NCI-H2107 treated with DMSO at 0.1 percent for 48 hours (cell line): ENCODE data around the gene SLC28A1.

Experiments
- DNase-seq: peaks from one replicate; lab custom pipeline; 2025; ENCODE audit not compliant: unreplicated experiment; lab: John Stamatoyannopoulos, UW

SLC28A1 gene

DNA sequence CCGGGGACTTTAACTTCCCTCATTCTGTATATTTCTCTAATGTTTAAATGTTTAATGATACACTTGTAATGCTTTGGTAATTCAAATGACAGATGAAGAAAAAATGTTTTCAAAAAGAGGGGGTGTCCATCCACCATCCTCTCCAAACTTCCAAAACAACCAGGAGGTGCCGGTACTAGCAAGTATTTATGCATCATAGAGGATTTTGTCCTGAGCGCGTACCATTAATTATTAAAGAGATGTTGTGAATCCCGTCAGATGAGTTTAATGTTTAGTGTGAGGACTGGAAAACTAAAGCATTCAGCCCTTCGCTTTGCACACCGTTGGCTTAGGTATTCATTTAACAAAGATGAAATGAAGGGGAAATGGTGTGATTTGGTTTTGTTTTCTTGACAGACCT is 1.3 kb downstream of the SLC28A1 start:
- no peak for DNase-seq

DNA sequence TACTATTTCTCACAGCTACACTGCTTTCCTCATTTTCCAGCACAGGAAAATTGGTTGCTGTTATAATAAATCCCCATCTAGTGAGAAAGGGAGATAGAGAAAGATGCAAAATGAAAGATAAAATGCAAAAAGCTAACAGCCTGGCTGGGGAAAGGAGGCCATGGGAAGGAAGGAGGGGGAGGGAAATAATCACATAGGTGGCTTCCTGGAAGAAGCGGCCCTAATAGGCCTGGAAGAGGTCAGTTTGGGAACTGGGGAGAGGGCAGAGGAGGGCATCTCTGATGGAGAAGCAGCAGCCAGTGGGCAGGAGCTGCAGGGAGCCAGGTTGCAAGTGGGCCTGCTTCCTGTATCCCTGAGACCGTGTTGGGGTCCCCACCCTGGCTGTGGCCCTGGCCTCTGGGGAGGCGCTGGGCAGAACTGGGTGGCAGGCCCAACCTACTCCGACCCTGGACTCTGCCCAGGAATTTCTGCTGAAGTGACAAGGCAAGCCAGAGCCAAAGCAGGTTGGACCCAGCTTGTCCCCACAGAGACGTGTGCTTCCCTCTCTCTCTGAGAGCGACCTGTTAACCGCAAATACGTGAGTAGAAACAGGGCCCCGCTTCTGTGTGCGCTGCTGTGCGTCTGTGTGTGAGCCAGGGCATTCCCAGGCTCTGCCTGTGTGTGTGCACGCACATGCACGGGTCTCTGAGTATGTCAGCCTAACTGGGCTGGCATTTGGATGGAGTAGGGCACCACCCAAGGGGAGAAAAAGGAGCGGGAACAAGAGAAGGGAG is 1.9 kb downstream of the SLC28A1 start:
- no peak for DNase-seq

DNA sequence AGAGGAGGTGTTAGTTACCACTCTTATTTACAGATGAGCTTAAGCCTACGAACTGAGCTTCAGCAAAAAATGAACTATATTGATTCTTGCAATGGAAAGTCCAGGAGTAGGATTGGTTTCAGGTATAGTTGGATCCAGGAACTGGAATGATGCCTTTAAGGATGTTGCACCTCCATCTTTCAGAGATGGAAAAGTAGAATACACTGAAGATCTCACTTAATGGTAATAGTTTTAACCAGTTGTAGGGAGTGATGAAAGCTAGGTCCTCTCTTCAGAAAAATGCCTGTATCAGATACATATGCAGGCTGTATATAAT is 2.5 kb downstream of the SLC28A1 start:
- DNase-seq, result no peak

DNA sequence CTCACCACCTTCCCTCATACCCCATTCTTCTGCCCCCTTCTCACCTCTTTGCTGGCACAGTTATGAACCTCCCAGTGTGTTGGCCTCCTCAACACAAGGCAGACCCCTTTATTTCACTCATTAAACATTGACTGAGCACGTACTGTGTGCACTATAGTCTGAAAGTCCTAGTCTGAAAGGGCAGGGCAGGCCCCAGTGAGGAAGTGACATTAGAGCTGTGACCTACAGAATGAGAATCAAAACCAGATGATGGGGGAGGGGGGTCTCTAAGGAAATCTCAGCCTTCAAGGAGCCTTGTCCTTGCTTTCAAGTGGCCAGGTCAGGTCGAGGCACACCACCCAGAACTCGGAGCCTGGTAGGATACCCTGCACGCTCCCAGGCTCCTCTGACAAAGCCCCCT is 3.5 kb downstream of the SLC28A1 start:
- DNase-seq, result no peak

DNA sequence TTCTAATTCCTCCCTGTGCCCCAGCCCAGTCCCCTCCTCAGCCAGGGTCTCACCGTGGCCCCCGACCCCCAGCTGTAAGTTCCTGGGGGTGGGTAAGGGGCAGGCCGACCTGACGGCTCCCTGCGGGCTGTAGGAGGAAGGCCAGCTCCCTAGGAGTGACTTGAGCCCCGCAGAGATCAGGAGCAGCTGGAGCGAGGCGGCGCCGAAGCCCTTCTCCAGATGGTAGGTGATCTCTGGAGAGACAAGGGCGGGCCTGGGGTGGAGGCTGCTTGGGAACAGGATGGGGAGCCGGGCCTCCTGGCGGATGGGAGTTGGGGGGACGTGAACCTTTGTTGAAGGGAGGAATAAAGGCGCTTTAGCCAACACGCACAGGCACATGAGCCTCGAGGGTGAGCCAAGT is 4.2 kb downstream of the SLC28A1 start:
- DNase-seq, result no peak

DNA sequence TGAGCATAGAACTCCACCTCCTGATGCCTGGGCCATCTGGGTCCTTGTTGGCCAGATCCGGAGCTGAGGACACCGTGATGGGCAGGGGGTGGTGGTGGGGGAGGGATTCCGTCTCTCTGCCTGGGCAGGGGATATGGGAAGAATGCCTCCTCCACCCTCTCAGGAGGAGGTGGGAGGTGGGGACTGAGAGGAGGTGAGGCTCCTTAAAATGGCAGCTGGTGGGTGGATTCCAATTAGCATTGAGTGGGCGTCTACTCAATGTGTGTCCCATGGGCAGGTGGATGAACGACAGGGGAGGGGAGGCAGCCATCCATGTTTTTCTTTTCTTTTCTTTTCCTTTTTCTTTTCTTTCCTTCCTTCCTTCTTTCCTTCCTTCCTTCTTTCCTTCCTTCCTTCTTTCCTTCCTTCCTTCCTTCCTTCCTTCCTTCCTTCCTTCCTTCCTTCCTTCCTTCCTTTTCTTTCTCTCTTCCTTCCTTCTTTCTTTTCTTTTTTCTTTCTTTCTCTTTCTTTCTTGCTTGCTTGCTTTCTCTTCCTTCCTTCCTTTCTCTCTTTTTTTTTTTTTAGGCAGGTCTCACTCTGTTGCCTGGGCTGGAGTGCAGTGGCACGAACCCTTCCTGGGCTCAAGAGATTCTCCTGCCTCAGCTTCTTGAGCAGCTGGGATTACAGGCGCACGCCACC is 5.0 kb downstream of the SLC28A1 start:
- no peak for DNase-seq

DNA sequence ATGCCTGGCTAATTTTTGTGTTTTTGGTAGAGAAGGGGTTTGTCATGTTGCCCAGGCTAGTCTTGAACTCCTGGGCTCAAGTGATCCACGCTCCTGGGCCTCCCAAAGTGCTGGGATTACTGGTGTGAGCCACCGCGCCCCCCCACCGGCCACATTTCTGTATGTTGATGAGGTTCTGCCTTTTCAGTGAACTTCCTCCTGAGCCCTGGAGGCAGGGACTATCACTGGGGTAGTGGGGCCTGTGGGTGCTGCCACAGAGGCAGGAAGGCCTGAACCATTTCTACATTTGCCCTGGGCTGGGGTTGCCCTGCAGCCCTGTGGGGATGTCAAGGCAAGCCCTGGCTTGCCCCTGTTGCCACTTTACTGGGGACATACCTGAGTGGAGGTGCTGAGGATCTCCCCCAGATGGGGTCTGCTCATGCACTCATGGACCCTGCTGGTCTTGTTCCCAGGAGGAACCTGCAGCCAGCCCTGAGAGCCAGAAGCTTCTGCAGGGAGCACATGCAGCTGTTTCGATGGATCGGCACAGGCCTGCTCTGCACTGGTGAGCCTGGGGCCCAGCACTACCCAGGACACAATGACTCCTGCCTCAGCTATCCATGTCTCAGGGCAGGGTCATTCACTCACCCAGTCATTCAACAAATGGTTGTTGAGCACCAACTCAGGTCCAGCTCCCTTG is 5.7 kb downstream of the SLC28A1 start:
- no peak for DNase-seq

DNA sequence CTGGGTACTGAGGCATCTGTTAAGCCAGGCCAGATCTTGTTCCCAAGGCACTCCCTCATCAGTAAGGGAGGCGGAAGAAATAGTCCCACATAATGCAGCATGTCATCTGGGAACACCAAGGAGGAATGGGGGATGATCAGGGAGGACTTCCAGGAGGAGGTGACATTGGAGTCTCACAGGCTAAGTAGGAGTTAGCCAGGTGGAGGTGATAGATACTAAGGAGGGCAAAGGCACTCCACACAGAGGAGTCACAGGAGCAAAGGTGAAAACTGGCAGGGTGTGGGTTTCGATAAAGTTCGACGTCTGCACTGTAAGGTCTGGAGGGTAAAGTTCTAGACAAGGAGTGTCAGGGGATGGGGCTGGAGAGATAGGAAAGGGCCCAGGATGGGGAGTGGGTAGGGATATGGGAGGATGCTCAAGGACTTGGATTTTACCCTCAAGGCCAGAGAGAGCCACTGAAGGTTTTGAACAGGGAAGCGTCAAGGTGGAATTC is 6.3 kb downstream of the SLC28A1 start:
- DNase-seq, result no peak

DNA sequence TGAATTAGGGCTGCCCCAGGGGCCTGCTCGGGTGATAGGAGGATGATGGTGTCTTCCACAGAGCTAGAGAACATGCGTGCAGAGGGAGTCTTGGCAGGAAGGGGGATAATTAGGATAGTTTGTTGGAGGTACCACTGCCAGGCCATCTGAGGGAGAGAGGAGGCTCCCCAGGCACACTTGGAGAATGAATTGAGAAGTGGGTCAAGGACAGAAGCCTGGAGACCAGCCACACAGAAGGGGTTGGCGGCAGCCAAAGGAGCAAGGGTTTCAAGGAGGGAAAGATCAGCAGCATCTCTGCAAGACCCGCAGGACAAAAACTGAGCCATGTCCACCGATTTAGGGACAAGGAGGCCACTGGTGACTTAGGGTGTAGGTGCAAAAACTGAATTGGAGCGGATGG is 6.9 kb downstream of the SLC28A1 start:
- no peak for DNase-seq

DNA sequence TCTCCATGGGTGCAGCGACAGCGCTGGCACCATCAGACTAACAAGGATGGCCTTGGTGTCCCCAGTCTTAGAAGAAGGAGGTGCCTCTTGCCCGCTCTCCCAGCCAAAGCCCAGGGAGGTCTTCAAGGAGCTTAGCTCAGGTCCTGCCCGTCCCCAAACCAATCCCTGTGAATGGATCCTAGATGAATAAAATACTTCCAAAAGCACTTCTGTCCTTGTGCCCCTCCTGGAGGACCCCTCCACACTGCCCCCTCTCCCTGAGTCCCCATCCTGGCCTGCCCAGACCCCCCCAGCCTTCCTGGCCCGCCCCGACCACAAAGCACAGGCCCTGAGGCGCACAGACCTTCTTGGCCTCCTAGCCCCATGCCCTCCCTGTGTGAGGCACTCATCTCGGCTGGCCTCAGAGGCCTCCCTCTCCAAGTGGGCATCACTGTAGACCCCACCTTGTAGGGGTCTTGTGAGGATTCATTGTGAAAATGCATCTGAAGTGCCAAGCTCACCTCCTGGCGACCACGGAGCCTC is 8.4 kb downstream of the SLC28A1 start:
- no peak for DNase-seq

DNA sequence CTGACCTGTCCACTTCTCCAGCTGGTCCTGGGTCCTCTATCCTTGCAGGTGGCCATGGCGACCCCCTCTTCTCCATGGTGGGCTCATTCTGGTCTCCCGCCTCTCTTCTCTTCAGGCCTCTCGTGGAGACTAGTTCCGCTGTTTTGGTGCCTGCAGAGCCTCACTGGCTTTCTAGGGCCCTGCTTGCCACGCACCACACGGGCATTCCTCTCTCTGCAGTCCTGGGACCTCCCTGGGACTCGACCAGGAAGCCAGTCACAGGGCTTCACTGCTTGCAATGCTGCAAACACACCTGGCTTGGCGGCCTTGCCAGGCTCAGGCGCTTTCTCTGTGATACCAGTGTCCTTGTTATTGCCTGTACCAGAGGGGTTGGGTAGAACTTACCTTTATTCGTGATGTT is 9.1 kb downstream of the SLC28A1 start:
- DNase-seq, result no peak

DNA sequence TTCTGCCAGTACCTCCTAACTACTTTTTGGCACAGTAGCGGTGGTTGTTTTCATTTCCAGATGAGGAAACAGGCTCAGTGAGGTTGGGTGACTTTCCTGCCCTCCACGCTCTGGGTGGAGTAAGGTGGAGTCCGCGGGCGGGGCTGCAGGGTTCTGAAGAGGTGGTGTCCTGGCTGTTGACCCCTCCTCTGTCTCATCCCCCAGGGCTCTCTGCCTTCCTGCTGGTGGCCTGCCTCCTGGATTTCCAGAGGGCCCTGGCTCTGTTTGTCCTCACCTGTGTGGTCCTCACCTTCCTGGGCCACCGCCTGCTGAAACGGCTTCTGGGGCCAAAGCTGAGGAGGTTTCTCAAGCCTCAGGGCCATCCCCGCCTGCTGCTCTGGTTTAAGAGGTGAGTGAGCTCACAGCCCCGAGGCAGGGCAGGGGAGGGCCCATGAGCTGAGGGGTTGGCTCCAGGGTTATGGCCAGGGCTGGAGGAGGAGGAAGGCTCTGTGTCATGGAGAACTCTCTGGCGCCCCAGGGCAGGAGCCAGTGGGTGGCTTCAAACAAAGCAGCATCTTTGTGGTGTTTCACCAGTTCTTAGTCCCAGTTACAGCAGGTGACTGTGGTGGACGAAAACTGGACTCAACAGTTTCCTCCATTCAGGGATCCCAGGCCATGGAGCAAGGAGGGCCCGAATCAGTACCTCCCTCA is 10.4 kb downstream of the SLC28A1 start:
- DNase-seq, result no peak

DNA sequence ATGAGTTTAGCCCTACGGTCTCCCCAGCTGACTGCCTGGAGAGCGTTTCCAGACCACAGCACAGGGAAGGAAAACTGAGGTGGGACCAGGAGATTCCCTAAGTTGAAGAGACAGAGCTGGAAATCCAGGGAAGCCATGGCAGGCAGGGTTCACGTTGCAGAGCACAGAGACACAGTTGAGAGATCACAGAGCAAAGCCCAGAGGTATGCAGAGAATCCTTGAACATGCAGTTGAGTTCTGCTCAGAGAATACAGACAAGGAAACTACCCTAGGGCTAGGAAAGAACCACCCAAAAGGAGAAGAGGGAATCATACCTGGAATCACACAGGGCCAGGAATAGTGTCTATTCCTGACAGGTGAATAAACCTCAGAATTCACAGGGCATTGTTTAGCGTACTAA is 14.3 kb downstream of the SLC28A1 start:
- DNase-seq, result no peak

DNA sequence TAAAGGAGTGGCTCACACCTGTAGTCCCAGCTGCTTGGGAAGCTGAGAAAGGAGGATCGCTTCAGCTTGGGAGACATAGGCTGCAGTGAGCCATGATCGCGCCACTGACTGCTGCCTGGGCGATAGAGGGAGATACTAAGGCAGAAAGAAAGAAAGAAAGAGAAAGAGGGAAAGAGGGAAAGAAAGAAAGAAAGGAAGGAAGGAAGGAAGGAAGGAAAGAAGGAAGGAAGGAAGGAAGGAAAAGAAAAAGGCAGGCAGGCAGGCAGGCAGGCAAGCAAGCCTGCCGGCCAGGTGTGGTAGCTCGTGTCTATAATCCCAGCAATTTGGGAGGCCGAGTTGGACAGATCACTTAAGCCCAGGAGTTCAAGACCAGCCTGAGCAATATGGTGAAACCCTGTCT is 15.3 kb downstream of the SLC28A1 start:
- no peak for DNase-seq

DNA sequence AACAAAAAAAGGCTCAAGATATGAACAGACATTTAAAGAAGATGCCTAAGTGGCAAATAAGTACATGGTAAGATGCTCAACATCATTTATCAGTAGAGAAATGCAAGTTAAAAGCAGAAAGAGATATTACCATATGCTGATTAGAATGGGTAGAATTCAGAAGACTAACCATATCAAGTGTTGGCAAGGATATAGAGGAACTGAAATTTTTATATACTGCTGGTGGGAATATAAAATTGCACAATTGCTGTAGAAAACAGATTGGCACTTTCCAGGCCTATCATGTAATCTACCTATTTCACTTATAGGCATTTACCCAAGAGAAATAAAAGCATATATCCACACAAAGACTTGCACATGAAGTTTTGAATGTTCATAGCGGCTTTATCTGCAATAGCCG is 17.1 kb downstream of the SLC28A1 start:
- no peak for DNase-seq

DNA sequence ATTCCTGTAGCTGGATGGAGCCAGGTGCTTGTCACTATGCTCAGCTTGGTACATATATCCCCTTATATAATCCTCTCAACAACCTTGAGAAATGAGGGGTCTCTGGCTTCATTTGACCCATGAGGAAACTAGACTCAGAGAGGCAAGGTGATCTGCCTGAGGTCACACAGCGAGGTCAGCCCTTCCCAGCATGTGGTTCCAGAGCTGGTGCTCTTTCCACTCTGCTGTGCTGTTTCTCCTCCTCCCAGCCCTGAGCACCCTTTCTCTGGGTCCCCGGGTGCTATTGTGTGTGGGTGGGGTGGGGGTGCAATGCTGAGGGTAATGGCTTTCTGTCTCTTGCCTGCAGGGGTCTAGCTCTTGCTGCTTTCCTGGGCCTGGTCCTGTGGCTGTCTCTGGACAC is 19.3 kb downstream of the SLC28A1 start:
- no peak for DNase-seq

DNA sequence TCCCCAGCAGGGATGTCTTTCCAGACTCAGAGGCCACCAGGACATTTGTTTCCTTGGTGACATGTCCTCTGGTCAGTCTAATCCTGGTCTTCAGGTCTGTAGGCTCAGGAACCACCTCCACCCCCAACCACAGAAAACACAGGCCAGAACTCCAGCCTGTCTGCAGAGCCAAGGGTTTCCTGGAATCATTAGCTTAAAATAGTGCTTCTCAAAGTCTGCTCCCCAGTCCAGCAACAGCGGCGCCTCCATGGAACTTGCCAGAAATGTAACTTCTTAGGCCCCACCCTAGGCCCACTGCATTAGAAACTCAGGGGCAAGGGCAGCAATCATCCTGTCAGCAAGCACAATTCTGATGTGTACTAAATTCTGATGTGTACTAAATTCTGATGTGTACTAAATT is 20.0 kb downstream of the SLC28A1 start:
- no peak for DNase-seq

DNA sequence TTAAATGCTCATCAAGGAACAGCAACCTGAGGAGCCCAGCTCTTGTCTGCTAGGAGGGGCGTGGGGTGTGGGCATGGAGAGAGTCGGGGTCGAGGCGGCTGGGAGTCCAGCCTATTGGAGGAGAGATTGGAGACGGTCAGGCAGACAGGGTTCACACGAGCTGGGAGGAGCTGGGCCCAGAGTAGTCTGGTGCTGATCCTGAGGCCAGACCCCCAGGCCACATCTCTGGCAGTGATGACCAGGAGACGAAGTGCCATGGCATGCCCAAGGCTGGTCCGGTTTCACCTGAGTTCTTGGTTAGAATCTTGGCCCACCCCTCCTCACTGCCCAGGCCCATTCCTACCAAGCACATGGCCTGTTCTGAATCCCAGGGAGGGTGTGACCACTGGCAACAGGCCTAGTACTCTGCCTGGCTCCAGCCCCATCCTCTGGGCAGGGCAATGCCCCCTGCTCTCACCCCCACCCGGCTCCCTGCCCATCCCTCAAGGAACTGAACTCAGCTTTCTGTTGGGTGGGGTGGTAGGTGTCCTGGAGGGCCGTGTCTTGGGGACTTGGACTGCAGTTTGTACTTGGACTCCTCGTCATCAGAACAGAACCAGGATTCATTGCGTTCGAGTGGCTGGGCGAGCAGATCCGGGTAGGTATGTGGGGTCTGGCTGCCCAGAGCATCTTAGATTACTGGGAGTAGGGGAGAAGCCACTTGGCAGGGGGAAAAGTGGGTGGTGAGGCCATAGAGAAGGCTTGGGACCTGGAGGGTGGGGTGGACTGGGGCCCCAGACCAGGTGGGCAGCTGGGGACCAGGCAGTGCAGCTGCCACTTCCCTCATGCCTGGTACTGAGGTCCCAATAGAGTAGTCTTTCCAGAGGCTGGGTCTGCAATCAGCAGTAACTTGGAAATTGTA is 20.8 kb downstream of the SLC28A1 start:
- no peak for DNase-seq

DNA sequence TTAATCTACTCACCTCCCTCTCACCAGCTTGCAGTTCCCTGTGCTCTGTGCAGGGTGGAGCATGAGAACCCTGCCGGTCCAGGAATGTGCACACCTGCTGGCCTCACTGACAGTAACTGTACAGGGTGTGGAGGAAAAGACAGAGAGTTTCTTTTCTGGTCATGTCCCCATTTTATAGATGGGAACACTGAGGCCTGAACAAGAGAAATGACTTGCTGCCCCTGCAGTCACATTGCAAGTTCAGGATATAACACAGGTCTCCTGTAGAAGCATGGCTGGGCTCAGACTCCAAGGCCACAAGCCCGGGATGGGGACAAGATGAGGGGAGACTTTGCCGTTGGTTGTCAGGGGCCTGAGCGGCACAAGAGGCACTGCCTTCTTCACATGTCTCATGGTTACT is 23.3 kb downstream of the SLC28A1 start:
- no peak for DNase-seq

DNA sequence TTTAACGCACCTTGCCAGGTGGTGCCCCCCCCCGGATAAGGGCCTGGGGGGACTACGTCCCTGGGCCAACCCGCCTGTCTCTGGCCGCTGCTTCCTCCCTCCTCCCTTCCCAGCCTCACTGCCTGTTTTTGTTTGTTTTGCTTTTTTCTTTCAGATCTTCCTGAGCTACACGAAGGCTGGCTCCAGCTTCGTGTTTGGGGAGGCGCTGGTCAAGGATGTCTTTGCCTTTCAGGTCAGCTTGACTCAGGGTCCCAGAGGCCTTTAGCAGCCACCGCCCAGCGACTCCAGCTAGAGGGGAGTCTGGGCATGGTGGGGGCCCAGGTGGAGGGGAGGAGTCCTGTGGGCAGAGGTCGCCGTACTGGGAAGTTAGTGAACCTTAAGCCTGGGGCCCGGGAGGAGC is 24.1 kb downstream of the SLC28A1 start:
- no peak for DNase-seq
